ENCODE results near the gene IL3RA. TPM values are rescaled to one million over a fixed set of nuclear protein-coding genes. Genes with fewer than 3 reads are reported as not detected.
"Not testable (repeated sequence)": the region's sequence is repeated elsewhere in the genome, so short reads cannot be mapped to it uniquely, and the experiment has no call there.

The IL3RA gene
- total and polyA plus RNA-seq, 5 experiments from 2014 or later, result 0.14 to 0.36 (median 0.24) TPM; not detected in 2

GRCh38 chrX:1308476-1308875, 28.1 kb upstream of the IL3RA start:
- H3K9me3 Mint-ChIP-seq, result peaks cover 0 to 20% (median 12%) of the 10 kb centered on the region in 9 donors
- peaks cover 0 to 9% (median 0%) of the 10 kb centered on the region in 4 donors for H3K4me1 Mint-ChIP-seq
- POLR2A ChIA-PET, result no interaction called here
- H3K27me3 Mint-ChIP-seq, result no peaks in the 10 kb centered on the region
- ATAC-seq (no peak), DNase-seq (no peak)
- peaks cover 0 to 7% (median 0%) of the 10 kb centered on the region in 3 donors for H3K36me3 Mint-ChIP-seq
- H3K4me3 Mint-ChIP-seq, result no peak overlapping the region
- H3K27ac Mint-ChIP-seq, result peak overlapping the region in 1 of 10 donors; percentile 73

GRCh38 chrX:1308917-1309316, 27.7 kb upstream of the IL3RA start:
- H3K36me3 Mint-ChIP-seq, H3K4me3 Mint-ChIP-seq, DNase-seq, POLR2A ChIA-PET, H3K27ac Mint-ChIP-seq, H3K27me3 Mint-ChIP-seq, H3K4me1 Mint-ChIP-seq, ATAC-seq: not testable (repeated sequence)
- peaks cover 0 to 20% (median 12%) of the 10 kb centered on the region in 9 donors for H3K9me3 Mint-ChIP-seq

GRCh38 chrX:1313788-1314187, 22.8 kb upstream of the IL3RA start:
- ATAC-seq (no peak), DNase-seq (no peak)

GRCh38 chrX:1316527-1316926, 20.1 kb upstream of the IL3RA start:
- peak overlapping the region in 3 of 10 donors; percentile 50 to 64 (median 63) for H3K4me3 Mint-ChIP-seq
- H3K36me3 Mint-ChIP-seq, result peaks cover 0 to 2% (median 2%) of the 10 kb centered on the region in 3 donors
- DNase-seq (peak in 1 of 10 donors; percentile 5), ATAC-seq (no peak)
- peaks cover 1 to 18% (median 16%) of the 10 kb centered on the region in 5 donors for H3K27me3 Mint-ChIP-seq
- H3K9me3 Mint-ChIP-seq, result peaks cover 0 to 4% (median 0%) of the 10 kb centered on the region in 9 donors
- POLR2A ChIA-PET, result no interaction called here
- peaks cover 2 to 5% (median 5%) of the 10 kb centered on the region in 4 donors for H3K4me1 Mint-ChIP-seq
- peak overlapping the region in 1 of 10 donors; percentile 9 for H3K27ac Mint-ChIP-seq

More at GRCh38 chrX:1313788-1314187, 22.8 kb upstream of the IL3RA start:
- POLR2A ChIA-PET, result no interaction called here
- peaks cover 2 to 5% (median 5%) of the 10 kb centered on the region in 4 donors for H3K4me1 Mint-ChIP-seq
- H3K27ac Mint-ChIP-seq, result no peak overlapping the region
- H3K27me3 Mint-ChIP-seq, result peaks cover 1 to 16% (median 8%) of the 10 kb centered on the region in 5 donors
- H3K4me3 Mint-ChIP-seq, result no peak overlapping the region
- peaks cover 0 to 2% (median 0%) of the 10 kb centered on the region in 3 donors for H3K36me3 Mint-ChIP-seq
- peaks cover 0 to 4% (median 0%) of the 10 kb centered on the region in 9 donors for H3K9me3 Mint-ChIP-seq

- Mint-ChIP-seq H3K4me1 (peaks cover 2 to 15% (median 8%) of the 10 kb centered on the region in 4 donors), H3K9me3 (peaks cover 0 to under 1% (median 0%) of the 10 kb centered on the region in 9 donors), H3K27me3 (peaks cover 6 to 32% (median 21%) of the 10 kb centered on the region in 5 donors), H3K4me3 (no peak overlapping the region), H3K36me3 (peaks cover 0 to 2% (median under 1%) of the 10 kb centered on the region in 3 donors), H3K27ac (no peak overlapping the region)
- DNase-seq (no peak), ATAC-seq (no peak)
- POLR2A ChIA-PET, result no interaction called here
These were observed 14.9 kb upstream of the IL3RA start for GRCh38 chrX:1321674-1322073.

- Mint-ChIP-seq H3K36me3 (peaks cover 0 to 2% (median 0%) of the 10 kb centered on the region in 3 donors), H3K27ac (peak overlapping the region in 2 of 10 donors; percentile 27 to 65), H3K4me3 (no peak overlapping the region), H3K9me3 (no peaks in the 10 kb centered on the region), H3K4me1 (peaks cover 0 to 12% (median 7%) of the 10 kb centered on the region in 4 donors), H3K27me3 (peaks cover 6 to 30% (median 17%) of the 10 kb centered on the region in 5 donors)
- ATAC-seq (no peak), DNase-seq (no peak)
- POLR2A ChIA-PET, result no interaction called here
These were observed 14.2 kb upstream of the IL3RA start for GRCh38 chrX:1322393-1322792.

- Mint-ChIP-seq H3K27me3 (peaks cover 6 to 28% (median 17%) of the 10 kb centered on the region in 5 donors), H3K27ac (peak overlapping the region in 2 of 10 donors; percentile 50 to 56), H3K9me3 (no peaks in the 10 kb centered on the region), H3K4me1 (peaks cover 0 to 12% (median 7%) of the 10 kb centered on the region in 4 donors), H3K36me3 (peaks cover 0 to 2% (median 0%) of the 10 kb centered on the region in 3 donors), H3K4me3 (no peak overlapping the region)
- peak; percentile 74 to 87 for ATAC-seq
- peak in 9 of 10 donors; percentile 32 to 77 (median 40) for DNase-seq
- POLR2A ChIA-PET, result no interaction called here
These were observed 13.3 kb upstream of the IL3RA start for GRCh38 chrX:1323315-1323714.

GRCh38 chrX:1325515-1326116, 11.0 kb upstream of the IL3RA start:
- no peak for DNase-seq
- Mint-ChIP-seq H3K27ac (peak overlapping the region in 1 of 10 donors; percentile 43), H3K4me3 (no peak overlapping the region), H3K4me1 (peaks cover 0 to 17% (median 8%) of the 10 kb centered on the region in 4 donors), H3K27me3 (peaks cover 6 to 27% (median 14%) of the 10 kb centered on the region in 5 donors), H3K9me3 (no peaks in the 10 kb centered on the region), H3K36me3 (peaks cover 0 to 2% (median 0%) of the 10 kb centered on the region in 3 donors)
- ATAC-seq, result no peak
- POLR2A ChIA-PET, result no interaction called here

- no peak overlapping the region for H3K4me3 Mint-ChIP-seq
- ATAC-seq (no peak), DNase-seq (no peak)
- no peak overlapping the region for H3K27ac Mint-ChIP-seq
- no peaks in the 10 kb centered on the region for H3K9me3 Mint-ChIP-seq
- H3K36me3 Mint-ChIP-seq, result no peaks in the 10 kb centered on the region
- H3K4me1 Mint-ChIP-seq, result peaks cover 0 to 20% (median 6%) of the 10 kb centered on the region in 4 donors
- POLR2A ChIA-PET, result no interaction called here
- H3K27me3 Mint-ChIP-seq, result peaks cover 3 to 18% (median 9%) of the 10 kb centered on the region in 5 donors
These were observed 8.8 kb upstream of the IL3RA start for GRCh38 chrX:1327651-1328304.

GRCh38 chrX:1330605-1331004, 6.0 kb upstream of the IL3RA start:
- POLR2A ChIA-PET, result no interaction called here
- no peak for ATAC-seq
- H3K4me3 Mint-ChIP-seq, result no peak overlapping the region
- H3K27ac Mint-ChIP-seq, result peak overlapping the region in 1 of 10 donors; percentile 7
- H3K9me3 Mint-ChIP-seq, result no peaks in the 10 kb centered on the region
- H3K36me3 Mint-ChIP-seq, result no peaks in the 10 kb centered on the region
- H3K4me1 Mint-ChIP-seq, result peaks cover 0 to 24% (median 2%) of the 10 kb centered on the region in 4 donors
- H3K27me3 Mint-ChIP-seq, result peaks cover 0 to 10% (median 3%) of the 10 kb centered on the region in 5 donors
- DNase-seq, result no peak

- DNase-seq, POLR2A ChIA-PET, H3K27ac Mint-ChIP-seq, H3K36me3 Mint-ChIP-seq, ATAC-seq, H3K4me3 Mint-ChIP-seq: not testable (repeated sequence)
- Mint-ChIP-seq H3K4me1 (peaks cover 10 to 36% (median 14%) of the 10 kb centered on the region in 4 donors), H3K9me3 (peaks cover 0 to 11% (median 0%) of the 10 kb centered on the region in 9 donors), H3K27me3 (peaks cover 0 to 14% (median 3%) of the 10 kb centered on the region in 5 donors)
These were observed 4.2 kb upstream of the IL3RA start for GRCh38 chrX:1332433-1332832.

GRCh38 chrX:1334854-1335253, 1.7 kb upstream of the IL3RA start:
- H3K4me1 Mint-ChIP-seq, result peaks cover 9 to 36% (median 14%) of the 10 kb centered on the region in 4 donors
- ATAC-seq, result no peak
- no peak overlapping the region for H3K4me3 Mint-ChIP-seq
- POLR2A ChIA-PET, result no interaction called here
- no peak for DNase-seq
- H3K9me3 Mint-ChIP-seq, result peaks cover 0 to 12% (median 0%) of the 10 kb centered on the region in 9 donors
- peak overlapping the region in 1 of 10 donors; percentile 5 for H3K27ac Mint-ChIP-seq
- peaks cover 0 to 5% (median 2%) of the 10 kb centered on the region in 3 donors for H3K36me3 Mint-ChIP-seq
- peaks cover 0 to 12% (median 3%) of the 10 kb centered on the region in 5 donors for H3K27me3 Mint-ChIP-seq

Data from naive thymus-derived CD8-positive, alpha-beta T cell (primary cell).